ENCODE data around the gene NPRL2. TPM values are rescaled to one million over a fixed set of nuclear protein-coding genes. Genes with fewer than 3 reads are reported as not detected.

Gene NPRL2
- total and polyA plus RNA-seq, 2 of the 13 experiments (the other 11 are each of a cell fraction or from before 2014, with no cell fraction given), result 30.6 to 51.4 TPM

DNA sequence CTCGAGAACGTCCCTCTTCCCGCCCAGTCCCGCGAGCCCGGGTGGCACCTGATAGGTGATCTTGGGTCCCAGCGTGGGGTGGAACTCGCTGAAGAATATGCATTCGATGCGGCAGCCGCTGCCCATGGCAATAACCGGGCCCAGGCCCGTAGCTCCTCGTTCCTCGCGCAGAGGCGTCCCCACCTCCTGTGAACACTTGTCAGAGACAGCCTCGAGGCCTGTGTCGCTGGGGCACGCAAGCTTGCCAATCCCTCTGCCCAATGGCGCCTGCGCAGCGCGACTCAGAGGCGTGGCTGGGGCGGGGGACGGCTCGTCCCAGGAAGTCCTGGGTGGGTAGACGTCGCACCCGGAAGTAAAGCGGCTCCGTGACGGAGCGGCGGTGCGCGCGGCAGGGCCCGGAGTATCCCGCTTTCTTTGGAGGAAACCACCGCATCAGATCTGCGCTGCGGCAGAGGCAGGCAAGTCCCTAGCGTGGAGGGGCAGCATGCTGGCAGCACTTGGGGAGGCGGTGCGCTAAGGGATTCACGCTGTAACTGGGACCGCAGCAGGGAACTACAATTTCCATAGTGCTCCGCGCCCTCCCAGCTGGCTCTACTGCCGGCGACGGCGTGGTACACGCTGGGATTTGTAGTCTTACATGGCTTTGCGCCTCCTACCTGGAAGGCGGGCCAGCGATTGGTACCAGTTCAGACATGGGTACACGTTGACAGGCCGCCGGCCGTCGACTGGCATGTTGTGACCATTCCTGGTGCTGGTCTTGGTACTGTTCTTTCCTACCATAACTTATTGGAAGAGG, at the start of gene NPRL2, which contains the start of gene CYB561D2 (continued):
- TF ChIP-seq, protein P1, sequence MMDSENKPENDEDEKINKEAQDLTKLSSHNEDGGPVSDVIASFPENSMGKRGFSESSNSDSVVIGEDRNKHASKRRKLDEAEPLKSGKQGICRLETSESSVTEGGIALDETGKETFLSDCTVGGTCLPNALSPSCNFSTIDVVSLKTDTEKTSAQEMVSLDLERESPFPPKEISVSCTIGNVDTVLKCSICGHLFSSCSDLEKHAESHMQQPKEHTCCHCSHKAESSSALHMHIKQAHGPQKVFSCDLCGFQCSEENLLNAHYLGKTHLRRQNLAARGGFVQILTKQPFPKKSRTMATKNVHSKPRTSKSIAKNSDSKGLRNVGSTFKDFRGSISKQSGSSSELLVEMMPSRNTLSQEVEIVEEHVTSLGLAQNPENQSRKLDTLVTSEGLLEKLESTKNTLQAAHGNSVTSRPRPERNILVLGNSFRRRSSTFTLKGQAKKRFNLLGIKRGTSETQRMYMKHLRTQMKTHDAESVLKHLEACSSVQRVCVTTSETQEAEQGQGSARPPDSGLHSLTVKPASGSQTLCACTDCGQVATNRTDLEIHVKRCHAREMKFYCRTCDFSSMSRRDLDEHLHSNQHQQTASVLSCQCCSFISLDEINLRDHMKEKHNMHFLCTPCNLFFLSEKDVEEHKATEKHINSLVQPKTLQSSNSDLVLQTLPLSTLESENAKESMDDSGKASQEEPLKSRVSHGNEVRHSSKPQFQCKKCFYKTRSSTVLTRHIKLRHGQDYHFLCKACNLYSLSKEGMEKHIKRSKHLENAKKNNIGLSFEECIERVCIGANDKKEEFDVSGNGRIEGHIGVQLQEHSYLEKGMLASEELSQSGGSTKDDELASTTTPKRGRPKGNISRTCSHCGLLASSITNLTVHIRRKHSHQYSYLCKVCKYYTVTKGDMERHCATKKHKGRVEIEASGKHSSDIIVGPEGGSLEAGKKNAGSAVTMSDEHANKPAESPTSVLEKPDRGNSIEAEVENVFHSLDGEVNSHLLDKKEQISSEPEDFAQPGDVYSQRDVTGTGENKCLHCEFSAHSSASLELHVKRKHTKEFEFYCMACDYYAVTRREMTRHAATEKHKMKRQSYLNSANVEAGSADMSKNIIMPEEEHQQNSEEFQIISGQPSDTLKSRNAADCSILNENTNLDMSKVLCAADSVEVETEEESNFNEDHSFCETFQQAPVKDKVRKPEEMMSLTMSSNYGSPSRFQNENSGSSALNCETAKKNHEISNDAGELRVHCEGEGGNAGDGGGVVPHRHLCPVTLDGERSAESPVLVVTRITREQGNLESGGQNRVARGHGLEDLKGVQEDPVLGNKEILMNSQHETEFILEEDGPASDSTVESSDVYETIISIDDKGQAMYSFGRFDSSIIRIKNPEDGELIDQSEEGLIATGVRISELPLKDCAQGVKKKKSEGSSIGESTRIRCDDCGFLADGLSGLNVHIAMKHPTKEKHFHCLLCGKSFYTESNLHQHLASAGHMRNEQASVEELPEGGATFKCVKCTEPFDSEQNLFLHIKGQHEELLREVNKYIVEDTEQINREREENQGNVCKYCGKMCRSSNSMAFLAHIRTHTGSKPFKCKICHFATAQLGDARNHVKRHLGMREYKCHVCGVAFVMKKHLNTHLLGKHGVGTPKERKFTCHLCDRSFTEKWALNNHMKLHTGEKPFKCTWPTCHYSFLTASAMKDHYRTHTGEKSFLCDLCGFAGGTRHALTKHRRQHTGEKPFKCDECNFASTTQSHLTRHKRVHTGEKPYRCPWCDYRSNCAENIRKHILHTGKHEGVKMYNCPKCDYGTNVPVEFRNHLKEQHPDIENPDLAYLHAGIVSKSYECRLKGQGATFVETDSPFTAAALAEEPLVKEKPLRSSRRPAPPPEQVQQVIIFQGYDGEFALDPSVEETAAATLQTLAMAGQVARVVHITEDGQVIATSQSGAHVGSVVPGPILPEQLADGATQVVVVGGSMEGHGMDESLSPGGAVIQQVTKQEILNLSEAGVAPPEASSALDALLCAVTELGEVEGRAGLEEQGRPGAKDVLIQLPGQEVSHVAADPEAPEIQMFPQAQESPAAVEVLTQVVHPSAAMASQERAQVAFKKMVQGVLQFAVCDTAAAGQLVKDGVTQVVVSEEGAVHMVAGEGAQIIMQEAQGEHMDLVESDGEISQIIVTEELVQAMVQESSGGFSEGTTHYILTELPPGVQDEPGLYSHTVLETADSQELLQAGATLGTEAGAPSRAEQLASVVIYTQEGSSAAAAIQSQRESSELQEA (CRISPR knock-in tag; IDR thresholded peaks at IDR 0.05; ENCODE audit: not compliant biosample characterization), result peak; percentile 89
- TF ChIP-seq, protein P2, sequence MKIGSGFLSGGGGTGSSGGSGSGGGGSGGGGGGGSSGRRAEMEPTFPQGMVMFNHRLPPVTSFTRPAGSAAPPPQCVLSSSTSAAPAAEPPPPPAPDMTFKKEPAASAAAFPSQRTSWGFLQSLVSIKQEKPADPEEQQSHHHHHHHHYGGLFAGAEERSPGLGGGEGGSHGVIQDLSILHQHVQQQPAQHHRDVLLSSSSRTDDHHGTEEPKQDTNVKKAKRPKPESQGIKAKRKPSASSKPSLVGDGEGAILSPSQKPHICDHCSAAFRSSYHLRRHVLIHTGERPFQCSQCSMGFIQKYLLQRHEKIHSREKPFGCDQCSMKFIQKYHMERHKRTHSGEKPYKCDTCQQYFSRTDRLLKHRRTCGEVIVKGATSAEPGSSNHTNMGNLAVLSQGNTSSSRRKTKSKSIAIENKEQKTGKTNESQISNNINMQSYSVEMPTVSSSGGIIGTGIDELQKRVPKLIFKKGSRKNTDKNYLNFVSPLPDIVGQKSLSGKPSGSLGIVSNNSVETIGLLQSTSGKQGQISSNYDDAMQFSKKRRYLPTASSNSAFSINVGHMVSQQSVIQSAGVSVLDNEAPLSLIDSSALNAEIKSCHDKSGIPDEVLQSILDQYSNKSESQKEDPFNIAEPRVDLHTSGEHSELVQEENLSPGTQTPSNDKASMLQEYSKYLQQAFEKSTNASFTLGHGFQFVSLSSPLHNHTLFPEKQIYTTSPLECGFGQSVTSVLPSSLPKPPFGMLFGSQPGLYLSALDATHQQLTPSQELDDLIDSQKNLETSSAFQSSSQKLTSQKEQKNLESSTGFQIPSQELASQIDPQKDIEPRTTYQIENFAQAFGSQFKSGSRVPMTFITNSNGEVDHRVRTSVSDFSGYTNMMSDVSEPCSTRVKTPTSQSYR (CRISPR knock-in tag; IDR thresholded peaks at IDR 0.05; ENCODE audit: borderline replicate concordance), result peak; percentile 54; the same call in 1 of the 2 replicates
- TF ChIP-seq THAP11 (CRISPR knock-in tag; IDR thresholded peaks at IDR 0.05) (peak; percentile 100), FOSL2 (CRISPR knock-in tag; IDR thresholded peaks at IDR 0.05) (peak; percentile 52), ELF1 (CRISPR knock-in tag; IDR thresholded peaks at IDR 0.05) (peak; percentile 99), IRX3 (CRISPR knock-in tag; IDR thresholded peaks at IDR 0.05; ENCODE audit: borderline replicate concordance, low read depth) (peak; percentile 96), ZNF496 (CRISPR knock-in tag; IDR thresholded peaks at IDR 0.05; ENCODE audit: insufficient replicate concordance) (no peak)
- TF ChIP-seq, protein P3, sequence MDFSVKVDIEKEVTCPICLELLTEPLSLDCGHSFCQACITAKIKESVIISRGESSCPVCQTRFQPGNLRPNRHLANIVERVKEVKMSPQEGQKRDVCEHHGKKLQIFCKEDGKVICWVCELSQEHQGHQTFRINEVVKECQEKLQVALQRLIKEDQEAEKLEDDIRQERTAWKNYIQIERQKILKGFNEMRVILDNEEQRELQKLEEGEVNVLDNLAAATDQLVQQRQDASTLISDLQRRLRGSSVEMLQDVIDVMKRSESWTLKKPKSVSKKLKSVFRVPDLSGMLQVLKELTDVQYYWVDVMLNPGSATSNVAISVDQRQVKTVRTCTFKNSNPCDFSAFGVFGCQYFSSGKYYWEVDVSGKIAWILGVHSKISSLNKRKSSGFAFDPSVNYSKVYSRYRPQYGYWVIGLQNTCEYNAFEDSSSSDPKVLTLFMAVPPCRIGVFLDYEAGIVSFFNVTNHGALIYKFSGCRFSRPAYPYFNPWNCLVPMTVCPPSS (IDR thresholded peaks at IDR 0.05), result no peak
- TF ChIP-seq, protein P4, sequence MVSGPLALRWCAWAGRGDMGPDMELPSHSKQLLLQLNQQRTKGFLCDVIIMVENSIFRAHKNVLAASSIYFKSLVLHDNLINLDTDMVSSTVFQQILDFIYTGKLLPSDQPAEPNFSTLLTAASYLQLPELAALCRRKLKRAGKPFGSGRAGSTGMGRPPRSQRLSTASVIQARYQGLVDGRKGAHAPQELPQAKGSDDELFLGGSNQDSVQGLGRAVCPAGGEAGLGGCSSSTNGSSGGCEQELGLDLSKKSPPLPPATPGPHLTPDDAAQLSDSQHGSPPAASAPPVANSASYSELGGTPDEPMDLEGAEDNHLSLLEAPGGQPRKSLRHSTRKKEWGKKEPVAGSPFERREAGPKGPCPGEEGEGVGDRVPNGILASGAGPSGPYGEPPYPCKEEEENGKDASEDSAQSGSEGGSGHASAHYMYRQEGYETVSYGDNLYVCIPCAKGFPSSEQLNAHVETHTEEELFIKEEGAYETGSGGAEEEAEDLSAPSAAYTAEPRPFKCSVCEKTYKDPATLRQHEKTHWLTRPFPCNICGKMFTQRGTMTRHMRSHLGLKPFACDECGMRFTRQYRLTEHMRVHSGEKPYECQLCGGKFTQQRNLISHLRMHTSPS (CRISPR knock-in tag; IDR thresholded peaks at IDR 0.05; ENCODE audit: low read depth), result peak; percentile 88

Data from HepG2 (cell line).